ENCODE measurements around the gene PPP2R3B. TPM values are rescaled to one million over a fixed set of nuclear protein-coding genes. Genes with fewer than 3 reads are reported as not detected.

PPP2R3B gene
- total RNA-seq, 4 donors from 2014 or later: 4.5 to 12.0 (median 5.7) TPM

- ATAC-seq (ENCODE audit: low FRiP score) (no peak), DNase-seq (ENCODE audit: low spot score) (no peak)
- TF ChIP-seq CTCF (IDR thresholded peaks at IDR 0.05): no peak
These were observed 47.8 kb downstream of the PPP2R3B start for GRCh38 chrX:338836-339400.

GRCh38 chrX:338281-338835 is 48.3 kb downstream of the PPP2R3B start:
- TF ChIP-seq CTCF (IDR thresholded peaks at IDR 0.05): no peak
- ATAC-seq (ENCODE audit: low FRiP score) (no peak), DNase-seq (ENCODE audit: low spot score) (no peak)

GRCh38 chrX:337331-337831 is 49.3 kb downstream of the PPP2R3B start:
- DNase-seq (ENCODE audit: low spot score) (no peak), ATAC-seq (ENCODE audit: low FRiP score) (no peak)
- no peak for TF ChIP-seq CTCF (IDR thresholded peaks at IDR 0.05)

GRCh38 chrX:336227-336626 is 50.5 kb downstream of the PPP2R3B start:
- ATAC-seq (ENCODE audit: low FRiP score) (no peak), DNase-seq (ENCODE audit: low spot score) (no peak)
- TF ChIP-seq CTCF (IDR thresholded peaks at IDR 0.05): no peak

GRCh38 chrX:335758-336155 is 51.0 kb downstream of the PPP2R3B start:
- DNase-seq (ENCODE audit: low spot score): no peak

GRCh38 chrX:334971-335757 is 51.5 kb downstream of the PPP2R3B start:
- no peak for TF ChIP-seq CTCF (IDR thresholded peaks at IDR 0.05)
- DNase-seq (ENCODE audit: low spot score) (no peak), ATAC-seq (ENCODE audit: low FRiP score) (no peak)

More at GRCh38 chrX:335758-336155, 51.0 kb downstream of the PPP2R3B start:
- TF ChIP-seq CTCF (IDR thresholded peaks at IDR 0.05): no peak
- no peak for ATAC-seq (ENCODE audit: low FRiP score)
